H9 (cell line): ENCODE measurements around the gene TMEM131. TPM values are rescaled to one million over a fixed set of nuclear protein-coding genes. Genes with fewer than 3 reads are reported as not detected.
"Not testable (repeated sequence)": the region's sequence is repeated elsewhere in the genome, so short reads cannot be mapped to it uniquely, and the experiment has no call there.

ENCODE experiments used
- DNase-seq: peaks from one replicate; pipeline ENCODE4 v3.0.0-alpha.2; 2017
- H2AFZ ChIP-seq: one replicate; pipeline ENCODE4 v1.6.1; 2013; ENCODE audit warnings: mild to moderate bottlenecking, low read length, control low read depth, moderate library complexity
- H2AK5ac ChIP-seq: 2 replicates; pipeline ENCODE4 v1.6.1; 2013; ENCODE audit warnings: low read length, control low read depth, mixed read lengths; ENCODE audit not compliant: insufficient read length
- H2BK120ac ChIP-seq: one replicate; pipeline ENCODE4 v1.6.1; 2013; ENCODE audit warnings: low read depth, mild to moderate bottlenecking, low read length, control low read depth, inconsistent platforms; ENCODE audit not compliant: poor library complexity, severe bottlenecking
- H2BK12ac ChIP-seq: 2 replicates; pipeline ENCODE4 v1.6.1; 2013; ENCODE audit warnings: low read length, control low read depth, mixed read lengths, low read depth; ENCODE audit not compliant: insufficient read length
- H2BK15ac ChIP-seq: 2 replicates; pipeline ENCODE4 v1.6.1; 2013; ENCODE audit warnings: low read depth, low read length, control low read depth
- H2BK20ac ChIP-seq: one replicate; pipeline ENCODE4 v1.6.1; 2013; ENCODE audit warnings: low read depth, mild to moderate bottlenecking, low read length, control low read depth, inconsistent platforms; ENCODE audit not compliant: poor library complexity, severe bottlenecking
- H2BK5ac ChIP-seq: 2 replicates; pipeline ENCODE4 v1.6.1; 2013; ENCODE audit warnings: low read length, control low read depth, mixed read lengths; ENCODE audit not compliant: insufficient read length
- H3K14ac ChIP-seq: 2 replicates; pipeline ENCODE4 v1.6.1; 2013; ENCODE audit warnings: low read length, control low read depth; ENCODE audit not compliant: insufficient read depth
- H3K18ac ChIP-seq: 2 replicates; pipeline ENCODE4 v1.6.1; 2013; ENCODE audit warnings: low read depth, mild to moderate bottlenecking, mixed read lengths, low read length, control low read depth; ENCODE audit not compliant: insufficient read length
- H3K23ac ChIP-seq: 2 replicates; pipeline ENCODE4 v1.6.1; 2013; ENCODE audit warnings: low read length, control low read depth, mixed read lengths, low read depth; ENCODE audit not compliant: insufficient read length
- H3K23me2 ChIP-seq: 2 replicates; pipeline ENCODE4 v1.6.1; 2013; ENCODE audit warnings: low read depth, mild to moderate bottlenecking, mixed read lengths, low read length, control low read depth; ENCODE audit not compliant: insufficient read length, poor library complexity, severe bottlenecking
- H3K27ac ChIP-seq: 2 replicates; pipeline ENCODE4 v1.5.1; 2013; ENCODE audit warnings: low read length, control low read depth, mixed read lengths, low read depth; ENCODE audit not compliant: insufficient read length
- H3K27me3 ChIP-seq: 2 replicates; pipeline ENCODE4 v1.6.1; 2013; ENCODE audit warnings: low read length, control low read depth, inconsistent platforms; ENCODE audit not compliant: insufficient read depth
- H3K4ac ChIP-seq: 2 replicates; pipeline ENCODE4 v1.6.1; 2013; ENCODE audit warnings: low read depth, mild to moderate bottlenecking, control low read depth, inconsistent platforms, low read length, moderate library complexity
- H3K4me1 ChIP-seq: 2 replicates; pipeline ENCODE4 v1.6.1; 2013; ENCODE audit warnings: low read length, control low read depth, inconsistent platforms; ENCODE audit not compliant: insufficient read depth
- H3K4me2 ChIP-seq: 2 replicates; pipeline ENCODE4 v1.6.1; 2013; ENCODE audit warnings: low read length, control low read depth, mixed read lengths; ENCODE audit not compliant: insufficient read length, insufficient read depth
- H3K56ac ChIP-seq: 2 replicates; pipeline ENCODE4 v1.6.1; 2013; ENCODE audit warnings: low read depth, mild to moderate bottlenecking, mixed read lengths, low read length, control low read depth; ENCODE audit not compliant: insufficient read length
- H3K79me1 ChIP-seq: 2 replicates; pipeline ENCODE4 v1.6.1; 2013; ENCODE audit warnings: low read depth, mild to moderate bottlenecking, moderate library complexity, low read length, control low read depth, inconsistent platforms; ENCODE audit not compliant: insufficient read depth, poor library complexity, severe bottlenecking
- H3K79me2 ChIP-seq: 2 replicates; pipeline ENCODE4 v1.6.1; 2013; ENCODE audit warnings: low read length, control low read depth, inconsistent platforms; ENCODE audit not compliant: insufficient read depth
- H3K9ac ChIP-seq: 2 replicates; pipeline ENCODE4 v1.6.1; 2013; ENCODE audit warnings: low read length, control low read depth, mixed read lengths; ENCODE audit not compliant: insufficient read length; ENCODE audit errors: extremely low read depth
- H3K9me3 ChIP-seq: one replicate; pipeline ENCODE4 v1.6.1; 2013; ENCODE audit warnings: low read depth, low read length, inconsistent platforms; ENCODE audit not compliant: control insufficient read depth
- H3T11ph ChIP-seq: one replicate; pipeline ENCODE4 v1.6.1; 2013; ENCODE audit warnings: mild to moderate bottlenecking, low read length, control low read depth, inconsistent platforms
- H4K20me1 ChIP-seq: one replicate; pipeline ENCODE4 v1.6.1; 2013; ENCODE audit not compliant: control insufficient read depth, insufficient read length, insufficient read depth
- H4K5ac ChIP-seq: 2 replicates; pipeline ENCODE4 v1.6.1; 2013; ENCODE audit warnings: low read depth, mild to moderate bottlenecking, mixed read lengths, low read length, control low read depth; ENCODE audit not compliant: insufficient read length
- H4K8ac ChIP-seq: replicated peaks from 2 replicates; pipeline ENCODE4 v1.6.1; 2013; ENCODE audit warnings: low read length, control low read depth, mixed read lengths, low read depth; ENCODE audit not compliant: insufficient read length
- H4K91ac ChIP-seq: 2 replicates; pipeline ENCODE4 v1.6.1; 2013; ENCODE audit warnings: low read depth, mild to moderate bottlenecking, moderate library complexity, mixed read lengths, low read length, control low read depth; ENCODE audit not compliant: insufficient read length
- H3K27ac Mint-ChIP-seq, 3 experiments: 2 replicates in 2 of 3; 3 replicates in 1 of 3; pipeline ENCODE4 v1.8.0; 2020 to 2021; ENCODE audit warnings: mixed read lengths in 3 of 3, mild to moderate bottlenecking in 1 of 3, moderate library complexity in 1 of 3
- H3K27me3 Mint-ChIP-seq: 2 replicates; pipeline ENCODE4 v1.8.0; 2021; ENCODE audit warnings: low read depth, mild to moderate bottlenecking, moderate library complexity, mixed read lengths
- H3K36me3 Mint-ChIP-seq, 3 experiments: 2 replicates in 2 of 3; 3 replicates in 1 of 3; pipeline ENCODE4 v1.8.0; 2020 to 2021; ENCODE audit warnings: low read depth in 3 of 3, mixed read lengths in 3 of 3; ENCODE audit not compliant: insufficient read depth in 1 of 3
- H3K4me1 Mint-ChIP-seq, 2 experiments: 2 replicates each; pipeline ENCODE4 v1.8.0; 2020; ENCODE audit warnings: mixed read lengths in 2 of 2
- H3K4me3 Mint-ChIP-seq, 2 experiments: 2 replicates in 1 of 2; 3 replicates in 1 of 2; pipeline ENCODE4 v1.8.0; 2020 to 2021; ENCODE audit warnings: mild to moderate bottlenecking in 2 of 2, mixed read lengths in 2 of 2, moderate library complexity in 1 of 2
- H3K9me3 Mint-ChIP-seq, 2 experiments: 2 replicates in 1 of 2; 3 replicates in 1 of 2; pipeline ENCODE4 v1.8.0; 2020; ENCODE audit warnings: mild to moderate bottlenecking in 2 of 2, mixed read lengths in 2 of 2, moderate library complexity in 1 of 2
- WGBS: extraction: QIAGEN DNeasy Blood & Tissue Kit; methylation state at CpG from one replicate; pipeline ENCODE4 v1.1.7; 2013; ENCODE audit warnings: missing lambda C conversion rate, low lambda C conversion rate, mixed read lengths; ENCODE audit not compliant: insufficient read length; ENCODE audit errors: extremely low coverage; 5-methylcytosine and 5-hydroxymethylcytosine counted together
- total RNA-seq: library from RNA; stranded (reverse); gene quantifications from 2 replicates; pipeline ENCODE4 v1.2.1, GENCODE V29; 2021

TMEM131 gene
- total RNA-seq, 1 experiment from 2014 or later, result 20.9 TPM

- not testable (repeated sequence) for H3K9me3 Mint-ChIP-seq, H4K5ac ChIP-seq, H3K27ac ChIP-seq, H3K56ac ChIP-seq, H3K27me3 ChIP-seq, H3K4me2 ChIP-seq, H3K4ac ChIP-seq, H3K4me3 Mint-ChIP-seq, H4K8ac ChIP-seq, H2BK5ac ChIP-seq, H3K4me1 ChIP-seq, H3K79me1 ChIP-seq, H3K9me3 ChIP-seq, H3K18ac ChIP-seq, H4K91ac ChIP-seq, H2BK20ac ChIP-seq, H3K14ac ChIP-seq, H2AFZ ChIP-seq, H2BK120ac ChIP-seq, H3K23me2 ChIP-seq, H2AK5ac ChIP-seq, H4K20me1 ChIP-seq, H3K27me3 Mint-ChIP-seq, H2BK15ac ChIP-seq, H3K9ac ChIP-seq, DNase-seq, H2BK12ac ChIP-seq, H3T11ph ChIP-seq, H3K79me2 ChIP-seq, H3K23ac ChIP-seq
- Mint-ChIP-seq H3K4me1 (peaks cover 28 to 39% of the 10 kb centered on the region in 2 experiments), H3K36me3 (peaks cover 10 to 14% (median 11%) of the 10 kb centered on the region in 3 experiments; a peak in 6 of 7 replicates), H3K27ac (peak overlapping the region in 1 of 3 experiments; percentile 81; a peak in 1 of 7 replicates)
- WGBS, result no CpG with 5 or more reads among the region's 19 CpGs
Observed at GRCh38 chr2:97827013-97827412, 168.7 kb downstream of the TMEM131 start.

GRCh38 chr2:97826266-97826847 is 169.4 kb downstream of the TMEM131 start:
- H3K79me2 ChIP-seq, H3K9me3 Mint-ChIP-seq, H3K4me3 Mint-ChIP-seq, H3K27ac ChIP-seq, H4K20me1 ChIP-seq, H3T11ph ChIP-seq, H3K23ac ChIP-seq, H3K4me1 ChIP-seq, H3K79me1 ChIP-seq, H3K27me3 Mint-ChIP-seq, H3K14ac ChIP-seq, H4K5ac ChIP-seq, H2BK5ac ChIP-seq, H2AFZ ChIP-seq, H4K91ac ChIP-seq, H3K27me3 ChIP-seq, H3K23me2 ChIP-seq, H3K4me2 ChIP-seq, H2BK15ac ChIP-seq, H3K18ac ChIP-seq, H2AK5ac ChIP-seq, H3K56ac ChIP-seq, DNase-seq, H3K9me3 ChIP-seq, H2BK120ac ChIP-seq, H2BK20ac ChIP-seq, H4K8ac ChIP-seq, H3K4ac ChIP-seq, H2BK12ac ChIP-seq, H3K9ac ChIP-seq: not testable (repeated sequence)
- peaks cover 32 to 45% of the 10 kb centered on the region in 2 experiments for H3K4me1 Mint-ChIP-seq
- H3K27ac Mint-ChIP-seq, result peak overlapping the region in 1 of 3 experiments; percentile 45; a peak in 1 of 7 replicates
- no CpG with 5 or more reads among the region's 3 CpGs for WGBS
- peaks cover 12 to 17% (median 16%) of the 10 kb centered on the region in 3 experiments; a peak in 6 of 7 replicates for H3K36me3 Mint-ChIP-seq
